Adrenal gland (tissue), 5 donors: ENCODE data around the gene ACOT13.

Source experiments
- CTCF ChIP-seq, 6 experiments: fragments of 450-650 bp in 4 of 6; fragments of 200-600 bp in 2 of 6; sonication (generic) in 1 of 6; IDR thresholded peaks; 1 replicate in 5 of 6; 2 replicates in 1 of 6; pipeline versions ENCODE4 v1.5.1 to v1.8.0; 2016 to 2021; ENCODE audit warnings: antibody characterized with exemption in 6 of 6, mild to moderate bottlenecking in 2 of 6, moderate library complexity in 1 of 6
- POLR2A ChIP-seq, 2 donors: fragments of 450-650 bp; IDR thresholded peaks; one replicate each; pipeline ENCODE4 v1.6.1; 2017; ENCODE audit warnings: antibody characterized with exemption in 2 of 2, mild to moderate bottlenecking in 2 of 2, moderate library complexity in 1 of 2
- donor health status: DM: no; HTN: no; CAD: no.

GRCh38 chr6:24692848-24693592, 26.1 kb downstream of the ACOT13 start:
- TF ChIP-seq POLR2A (IDR thresholded peaks at IDR 0.05) (no peak), CTCF (IDR thresholded peaks at IDR 0.05) (no peak)
